Lung microvascular endothelial cell (primary cell): Measurements from ENCODE around the gene PRL. TPM values are rescaled to one million over a fixed set of nuclear protein-coding genes. Genes with fewer than 3 reads are reported as not detected.

Source experiments
- DNase-seq, 2 donors: peaks; one replicate each; pipeline versions ENCODE4 v3.0.0 to v3.0.0-alpha.2; 2010; ENCODE audit warnings: low read depth in 2 of 2
- total RNA-seq: library from RNA; depleted of rRNA; stranded (reverse); fragments of >200 nt; gene quantifications from 2 replicates; pipeline ENCODE4 v1.2.1, GENCODE V29; 2014

The PRL gene
- total RNA-seq, 1 donor from 2014 or later = not detected

DNA sequence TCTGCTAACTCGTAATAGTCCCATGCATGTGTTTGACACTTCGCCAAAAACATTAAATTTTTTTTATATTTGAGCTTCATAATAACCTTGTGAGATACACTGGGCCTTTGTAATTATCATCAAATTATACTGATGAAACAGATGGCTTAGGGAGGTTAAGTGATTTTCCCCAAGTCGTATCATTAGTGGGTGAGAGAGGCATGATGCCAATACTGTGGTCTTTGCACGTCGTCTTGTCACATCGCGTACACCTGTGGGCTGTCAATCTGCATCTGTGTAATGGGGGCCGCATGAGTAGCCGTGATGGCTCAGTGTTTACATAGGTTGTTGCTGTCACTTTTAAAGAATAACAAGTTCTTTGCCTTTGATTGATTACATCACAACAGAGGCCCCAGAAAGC lies 1.7 kb downstream of the PRL start:
- no peak for DNase-seq

DNA sequence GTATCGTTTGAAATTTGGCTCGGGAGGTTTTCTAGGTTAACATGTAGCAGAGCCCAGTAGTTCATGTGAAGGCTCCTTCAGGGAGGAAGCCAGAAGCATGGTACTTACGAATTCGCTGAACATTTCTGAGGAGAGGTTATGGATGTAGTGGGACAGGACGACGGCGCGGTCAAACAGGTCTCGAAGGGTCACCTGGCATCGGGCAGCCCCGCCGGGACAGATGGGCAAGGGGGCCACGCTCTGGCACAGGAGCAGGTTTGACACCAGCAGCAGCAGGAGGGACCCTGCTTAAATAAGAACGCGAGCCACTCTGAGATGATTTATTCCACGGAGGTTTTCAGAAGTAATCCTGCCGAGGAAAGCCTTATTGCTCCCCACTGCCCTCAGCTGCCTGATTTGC lies 2.5 kb downstream of the PRL start:
- DNase-seq = no peak

DNA sequence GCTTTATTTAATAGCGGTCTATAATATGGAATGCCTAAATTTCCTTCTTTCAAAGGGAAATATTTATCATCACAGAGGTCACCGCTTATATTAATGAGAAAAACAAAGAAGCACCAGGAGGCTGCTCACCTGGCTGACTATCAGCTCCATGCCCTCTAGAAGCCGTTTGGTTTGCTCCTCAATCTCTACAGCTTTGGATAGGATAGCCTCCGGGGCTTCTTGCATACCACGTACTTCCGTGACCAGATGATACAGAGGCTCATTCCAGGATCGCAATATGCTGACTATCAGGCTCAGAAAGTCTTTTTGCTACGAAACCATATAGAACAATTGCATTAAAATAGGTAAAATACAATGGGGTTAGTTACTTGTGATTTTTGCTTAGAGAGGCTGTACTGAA lies 6.8 kb downstream of the PRL start:
- no peak for DNase-seq

DNA sequence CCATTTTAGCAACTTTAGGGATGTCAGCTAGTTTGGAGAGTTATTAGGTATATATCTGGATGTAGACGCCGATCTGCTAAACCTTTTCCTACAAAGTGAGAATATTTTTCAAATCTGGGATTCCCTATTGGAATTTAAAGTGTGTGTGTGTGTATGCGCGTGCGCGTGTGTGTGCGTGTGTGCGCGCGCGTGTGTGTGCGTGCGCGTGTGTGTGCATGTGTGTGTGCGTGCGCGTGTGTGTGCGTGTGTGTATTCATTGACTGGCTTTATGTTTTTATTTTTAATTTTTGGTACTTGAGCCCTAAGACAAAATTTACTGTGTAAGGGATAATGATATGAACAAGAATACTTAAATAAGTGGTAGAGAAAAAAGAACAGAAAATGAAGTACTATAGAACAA lies 8.1 kb downstream of the PRL start:
- no peak for DNase-seq

DNA sequence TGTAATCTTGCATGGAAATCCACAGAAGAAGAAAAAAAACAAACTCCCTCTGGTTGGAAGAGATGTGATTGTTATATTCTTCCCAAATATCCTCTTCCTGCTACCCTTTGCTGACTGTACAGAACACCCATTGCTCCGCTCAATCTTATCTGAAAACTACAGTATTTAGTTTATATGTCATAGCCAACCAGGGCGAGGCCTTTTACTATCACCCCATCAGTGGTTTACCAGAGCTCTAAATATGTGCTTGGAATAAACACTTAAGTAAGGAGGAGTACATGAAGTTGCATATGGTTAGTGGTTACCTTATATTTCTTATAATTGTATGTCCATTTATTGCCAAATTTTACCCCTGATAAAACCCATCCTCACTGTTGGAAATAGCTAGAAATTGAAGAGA lies 12.2 kb downstream of the PRL start:
- no peak for DNase-seq

DNA sequence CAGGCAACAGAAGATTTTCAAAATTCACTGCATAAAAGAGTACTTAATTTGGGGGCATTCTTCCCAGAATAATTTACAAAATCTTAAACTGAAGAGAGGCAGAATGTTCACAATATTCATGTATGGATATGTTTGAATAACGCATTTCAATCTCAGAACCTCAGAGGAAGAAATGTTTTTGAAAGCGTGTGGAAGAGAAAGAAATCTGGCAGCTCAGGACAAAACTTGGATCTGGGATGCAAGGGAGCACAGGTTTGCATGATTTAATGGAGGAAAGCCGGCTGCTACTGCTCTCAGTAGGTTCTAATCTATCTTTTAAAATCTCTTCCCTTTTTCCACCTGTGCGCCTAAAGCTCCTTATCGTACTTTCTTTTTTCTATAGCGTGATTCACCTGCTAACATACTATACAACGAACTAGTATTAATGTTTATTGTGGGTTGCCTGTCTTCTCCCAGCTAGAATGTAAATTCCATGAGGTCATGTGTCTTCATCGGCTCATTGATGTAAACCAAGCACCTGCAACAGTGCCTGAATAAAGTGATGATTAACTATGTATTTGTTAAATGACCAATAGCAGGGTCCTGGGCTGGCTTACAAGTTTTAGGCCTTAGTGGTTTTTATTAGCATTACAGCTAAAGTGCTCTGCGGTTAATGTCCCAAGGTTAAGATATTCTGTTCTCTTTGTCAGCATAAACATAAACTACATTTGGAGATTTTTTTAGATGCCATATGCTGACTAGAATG lies 15.3 kb downstream of the PRL start:
- no peak for DNase-seq

DNA sequence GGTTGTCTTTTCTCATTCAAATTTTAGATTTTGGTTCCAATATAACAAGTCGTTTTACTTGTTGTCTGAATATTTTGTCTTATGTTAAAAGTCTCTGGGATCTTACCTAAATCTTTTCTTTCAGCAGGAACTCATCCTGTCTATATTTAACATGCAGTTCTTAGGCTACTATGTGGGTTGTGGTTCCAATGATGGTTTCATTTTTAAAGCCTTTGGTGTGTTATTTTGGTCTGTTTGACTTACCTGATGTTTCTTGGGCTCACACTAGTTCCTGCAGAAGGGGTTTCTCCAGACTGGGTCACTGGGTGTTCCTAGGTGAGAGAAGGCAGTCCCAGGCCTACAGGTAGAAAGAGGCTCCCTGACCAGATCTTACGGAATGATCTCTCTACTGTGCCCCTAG lies 17.4 kb downstream of the PRL start:
- DNase-seq = no peak

DNA sequence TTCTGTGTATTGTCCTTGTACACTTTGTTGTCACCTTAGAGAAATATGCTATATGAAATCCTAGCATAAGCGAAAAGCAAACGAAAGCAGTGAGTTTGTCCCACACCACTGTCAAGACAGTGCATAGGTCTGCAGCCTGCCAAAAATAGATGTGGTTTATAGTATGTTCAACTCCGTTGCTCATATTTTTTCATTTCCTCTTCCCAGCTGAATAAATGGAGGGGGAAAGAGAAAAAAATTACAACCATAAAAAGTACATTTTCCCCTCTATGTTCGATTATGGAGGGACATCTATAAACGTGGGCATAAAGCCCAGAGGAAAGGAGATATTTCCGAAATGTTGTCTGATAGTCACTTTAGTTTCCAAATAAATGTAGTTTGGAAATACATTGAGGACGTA lies 25.8 kb downstream of the PRL start:
- DNase-seq = no peak

DNA sequence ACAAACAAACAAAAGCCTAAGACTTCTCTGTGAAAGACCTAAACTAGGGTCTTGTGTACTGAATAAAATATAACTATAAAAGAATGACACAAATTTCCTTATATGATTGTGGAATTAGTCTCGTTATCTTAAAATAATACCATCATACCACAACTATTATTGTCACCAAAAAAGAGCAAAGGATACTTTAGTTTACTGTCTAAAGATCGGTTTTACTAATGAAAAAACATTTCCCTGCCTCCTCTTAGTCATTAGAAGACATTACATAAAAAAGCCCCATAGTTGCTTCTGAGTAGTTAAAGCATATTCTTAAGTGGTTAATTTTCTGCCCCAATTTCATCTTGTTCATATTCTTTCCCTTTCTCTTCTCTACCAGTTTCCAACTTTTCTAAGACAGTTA lies 33.1 kb downstream of the PRL start:
- no peak for DNase-seq

DNA sequence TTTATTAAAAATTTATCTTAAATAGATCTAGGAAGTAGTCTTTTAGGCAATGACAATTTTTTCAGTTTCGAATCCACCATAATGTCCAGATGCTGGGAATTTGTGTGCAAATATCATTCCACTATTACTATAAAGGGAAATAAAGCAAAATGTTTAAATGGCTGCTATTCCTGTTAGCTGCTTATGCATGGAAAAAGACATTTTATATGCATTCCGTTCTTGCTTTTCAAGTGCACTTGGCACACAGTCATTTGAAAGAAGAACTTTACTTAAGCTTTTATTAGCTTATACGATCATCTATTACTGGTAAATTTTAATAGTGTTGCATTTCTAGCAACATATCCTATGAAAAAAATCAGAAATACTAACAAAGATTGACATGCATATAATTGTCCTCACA lies 42.0 kb downstream of the PRL start:
- no peak for DNase-seq

DNA sequence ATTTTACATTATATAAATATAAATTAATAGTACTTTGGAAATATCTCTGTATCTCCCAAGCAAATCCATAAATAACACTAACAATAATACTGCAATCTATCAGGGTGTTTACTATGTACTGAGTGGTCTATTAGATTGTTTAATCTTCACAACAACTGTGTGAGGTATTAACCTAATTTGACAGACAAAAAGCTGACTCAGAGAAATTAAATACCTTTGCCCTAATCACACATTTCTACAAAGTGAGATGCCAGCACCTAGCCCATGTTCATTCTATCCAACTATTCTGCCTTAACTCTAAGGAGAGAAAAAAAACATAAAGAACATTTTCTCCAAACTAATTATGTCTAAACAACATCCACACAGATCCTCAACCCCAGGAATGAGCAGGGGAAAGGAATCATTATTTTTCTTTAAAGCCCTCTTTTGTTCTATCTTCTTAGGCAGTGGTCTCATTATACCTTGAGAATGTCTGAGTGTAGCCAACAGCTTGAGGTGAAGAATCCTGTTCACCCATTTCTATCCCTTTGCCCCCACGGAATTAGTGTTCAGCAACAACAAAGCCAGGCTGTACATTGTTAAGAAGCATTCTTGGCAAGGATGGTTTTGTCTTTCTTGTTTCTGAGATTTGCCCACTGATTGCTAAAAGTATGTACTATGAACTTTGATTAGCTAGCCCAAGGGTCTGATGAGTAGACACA lies 42.7 kb downstream of the PRL start:
- no peak for DNase-seq

DNA sequence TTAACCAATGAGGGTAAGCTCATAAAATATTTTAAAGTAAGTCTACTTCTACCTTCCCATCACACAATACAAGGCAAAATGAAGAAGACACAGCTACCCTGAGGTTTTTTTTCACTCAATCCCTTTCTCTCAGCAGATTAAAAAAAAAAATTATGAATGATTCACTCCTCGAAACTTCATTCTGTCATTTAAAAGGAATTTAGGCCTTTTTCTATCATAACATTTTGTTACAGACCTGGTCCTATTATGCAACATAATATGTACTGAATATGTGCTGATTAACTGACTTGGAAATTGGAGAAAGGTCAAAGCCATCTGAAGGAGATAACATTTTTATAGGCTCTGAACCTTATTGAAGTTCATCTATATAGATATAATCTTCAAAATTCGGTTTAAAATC lies 45.5 kb downstream of the PRL start:
- no peak for DNase-seq

DNA sequence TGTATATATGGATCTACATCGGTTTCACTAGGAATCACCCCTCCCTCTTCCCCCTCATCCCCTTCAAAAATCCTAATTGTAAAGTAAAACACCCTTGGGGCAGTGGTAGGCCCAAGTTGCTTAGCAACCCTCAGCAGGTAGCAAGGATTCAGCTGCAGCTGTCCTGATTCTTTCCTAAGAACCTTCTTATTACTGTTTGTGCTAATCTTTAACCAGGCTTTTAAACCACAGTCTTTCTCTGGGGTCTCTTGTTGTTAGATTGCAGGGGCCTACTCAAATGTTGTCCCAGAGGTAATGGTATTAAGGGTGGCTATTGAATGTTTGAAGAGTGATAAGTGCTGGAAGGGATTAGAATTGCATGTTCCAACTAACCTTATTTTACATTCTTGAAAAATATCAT lies 46.4 kb downstream of the PRL start:
- no peak for DNase-seq

DNA sequence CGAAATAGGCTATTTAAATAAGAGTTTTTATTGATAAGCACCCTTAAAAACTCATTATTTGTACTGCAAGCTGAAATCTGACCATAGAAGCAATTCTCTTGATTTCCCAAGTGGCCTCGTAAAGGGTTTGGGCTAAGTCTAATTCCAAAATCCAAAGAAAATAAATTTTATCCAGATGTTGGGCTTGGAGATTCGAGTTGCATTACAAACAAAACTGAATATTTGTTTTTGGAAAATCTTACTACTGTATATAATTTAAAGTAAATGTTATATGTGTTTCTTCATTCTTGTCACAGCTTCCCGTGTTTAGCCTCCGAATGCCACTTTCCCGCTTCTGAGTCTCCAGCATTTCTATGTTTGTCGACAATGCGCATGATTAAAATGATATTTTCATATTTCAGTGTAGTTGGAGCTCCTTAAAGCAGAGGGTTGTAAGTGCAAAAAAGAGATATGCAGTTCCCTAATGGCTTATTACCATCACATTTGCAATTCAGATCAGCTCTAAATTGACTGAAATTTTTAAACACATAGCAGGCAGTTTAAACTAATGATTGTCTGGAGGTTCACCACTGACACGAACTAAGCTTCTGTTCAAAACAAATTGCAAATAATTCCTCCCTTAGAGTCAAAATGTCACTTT lies 47.0 kb downstream of the PRL start:
- no peak for DNase-seq

DNA sequence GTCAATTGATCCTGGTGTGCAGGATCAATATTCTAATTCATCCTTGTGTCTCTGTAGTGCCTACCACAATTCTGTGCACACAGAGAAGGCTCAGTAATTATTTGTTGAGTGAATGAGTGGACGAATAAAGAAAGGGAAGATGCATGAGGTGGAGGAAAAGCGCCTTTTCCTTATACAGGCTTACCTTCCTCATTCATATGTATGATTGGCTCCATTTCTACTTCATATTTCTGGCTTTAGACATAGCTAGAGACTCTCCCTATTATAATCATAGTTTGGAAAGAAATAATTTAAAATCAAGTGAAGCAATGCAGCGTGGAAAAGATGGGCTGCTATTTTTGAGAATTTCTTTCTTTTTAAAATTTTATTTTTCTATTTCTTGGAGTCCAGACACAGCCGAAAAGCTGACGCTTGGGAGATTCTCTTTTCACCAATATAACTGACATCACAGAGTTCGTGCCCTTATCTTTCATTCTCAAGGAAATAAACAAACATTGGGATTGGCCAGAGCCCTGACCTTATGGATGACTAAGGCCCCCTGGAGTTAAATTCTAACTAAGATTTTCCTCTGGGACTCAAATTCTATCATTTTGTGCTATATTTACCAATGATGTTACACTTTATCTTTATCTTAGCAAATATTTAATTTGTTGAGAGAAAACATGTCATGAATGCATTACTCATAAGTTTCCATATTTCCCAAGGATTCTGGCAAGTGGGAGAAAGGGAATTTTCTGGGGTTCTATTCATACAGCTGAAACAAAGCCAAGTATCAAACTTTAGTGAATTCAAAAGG lies 48.1 kb downstream of the PRL start:
- peak; percentile 53 to 70 for DNase-seq

DNA sequence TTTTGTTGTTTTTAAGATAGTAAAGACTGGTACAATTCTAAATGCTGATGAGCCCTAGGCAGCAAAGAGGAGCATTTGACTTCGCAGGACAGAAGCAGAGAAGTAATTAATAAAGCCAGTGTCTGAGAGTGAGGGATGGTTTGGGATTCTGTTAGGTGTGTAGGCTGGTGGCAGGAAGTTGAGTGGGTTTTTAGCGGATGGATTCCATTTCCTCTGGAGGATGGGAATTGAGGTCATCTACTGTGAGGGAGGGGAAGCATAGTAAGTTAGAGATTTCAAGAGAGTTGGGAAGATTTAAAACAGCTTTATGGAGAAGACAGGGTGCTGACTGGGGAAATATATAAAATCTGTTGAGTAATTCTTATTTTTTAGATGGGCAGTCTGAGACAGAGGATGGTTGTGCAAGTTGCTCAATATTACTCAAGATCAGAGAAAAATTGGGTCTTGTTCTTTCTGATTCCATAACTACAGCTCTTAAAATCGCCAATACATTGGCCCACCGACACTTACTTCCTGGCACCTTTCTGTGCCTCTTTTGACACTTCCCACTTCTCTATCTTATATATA lies 48.8 kb downstream of the PRL start:
- peak; percentile 9 to 47 for DNase-seq

DNA sequence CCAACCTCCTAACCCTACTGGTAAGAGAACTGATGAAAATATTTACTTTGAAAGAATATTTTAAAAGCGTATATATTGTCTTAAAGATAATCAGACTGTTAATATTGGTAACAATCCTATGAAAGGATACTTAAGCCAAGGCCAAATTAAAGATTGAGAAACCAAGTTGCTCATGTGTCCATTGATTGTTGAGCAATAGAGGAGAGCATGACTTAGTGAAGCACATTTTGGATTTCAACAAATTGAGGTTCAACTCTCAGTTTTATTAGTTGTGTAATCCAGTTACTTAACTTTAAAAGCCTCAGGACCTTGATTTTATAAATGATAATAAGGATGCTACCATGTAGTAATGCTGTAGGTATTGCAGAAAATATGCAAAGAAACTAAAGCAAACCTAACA lies 56.8 kb downstream of the PRL start:
- no peak for DNase-seq

DNA sequence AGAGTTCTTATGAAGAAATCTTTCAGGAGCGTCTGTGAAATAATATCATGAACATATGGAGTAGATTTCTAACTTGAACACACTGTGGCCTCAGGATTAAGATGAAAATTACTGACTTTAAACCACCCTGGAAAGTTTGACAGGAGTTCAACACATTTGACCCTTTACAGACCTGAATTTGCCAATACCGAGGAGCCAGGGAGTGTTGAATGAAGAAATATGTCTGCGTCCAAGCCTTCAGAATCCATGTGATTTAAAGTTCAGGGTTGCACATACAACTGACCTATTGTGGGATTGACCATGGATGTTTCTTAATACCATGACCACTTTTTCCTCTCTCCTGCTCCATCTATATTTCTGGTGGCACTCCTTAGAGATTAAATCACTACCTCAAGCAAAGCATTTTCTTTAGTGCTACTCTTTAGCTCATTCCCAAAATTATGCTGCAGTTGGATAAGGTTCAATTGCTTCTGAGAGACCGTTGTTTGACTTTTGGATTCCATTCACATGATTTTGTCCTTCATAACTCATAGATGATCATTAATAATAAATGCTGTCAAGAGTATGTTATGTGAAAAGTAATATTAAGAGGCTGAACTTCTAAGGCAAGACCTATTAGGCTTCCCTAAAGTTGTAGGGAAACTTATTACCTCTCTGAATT lies 57.4 kb downstream of the PRL start:
- no peak for DNase-seq

DNA sequence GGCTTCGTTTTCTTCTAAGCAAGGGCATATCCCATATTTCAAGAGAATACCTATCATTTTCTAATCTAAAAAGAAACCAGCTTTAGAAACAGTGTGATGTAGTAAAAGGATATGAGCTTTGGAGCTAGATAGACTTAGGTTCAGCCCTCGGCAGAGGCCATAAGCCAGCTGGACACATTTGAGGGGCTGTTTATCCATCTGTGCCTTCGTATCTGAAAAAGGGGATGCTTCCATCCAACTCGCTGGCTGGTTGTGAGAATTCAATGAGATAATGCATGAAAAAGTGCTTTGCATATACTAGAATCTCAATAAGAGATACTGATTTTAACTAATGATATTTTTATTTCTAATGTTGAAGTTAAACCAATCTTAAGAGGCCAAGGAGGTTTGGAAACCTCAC lies 58.0 kb downstream of the PRL start:
- no peak for DNase-seq

DNA sequence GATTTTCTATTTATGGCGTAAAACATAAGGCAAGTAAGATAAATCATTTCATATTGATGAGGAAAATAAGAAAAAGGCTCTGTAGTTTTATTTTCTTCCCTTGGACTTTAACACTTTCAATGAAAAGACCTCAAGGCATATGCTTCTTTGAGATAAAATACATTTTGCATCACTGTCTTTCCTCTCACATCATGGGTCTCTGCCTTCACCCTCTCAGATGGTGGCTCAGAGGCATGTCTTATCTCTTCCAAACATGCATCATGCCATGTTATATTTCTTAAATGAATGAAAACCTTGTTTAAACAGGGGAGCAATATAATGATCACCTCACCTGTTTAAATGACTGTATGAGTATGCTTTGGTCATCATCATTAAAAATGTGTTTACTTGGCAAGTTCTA lies 59.3 kb downstream of the PRL start:
- DNase-seq = no peak
